ENCODE data around the gene TMEM59L. TPM values are rescaled to one million over a fixed set of nuclear protein-coding genes. Genes with fewer than 3 reads are reported as not detected.
"Not testable (repeated sequence)": the region's sequence is repeated elsewhere in the genome, so short reads cannot be mapped to it uniquely, and the experiment has no call there.

TMEM59L gene
- 8.1 and 9.2 TPM in 2 replicates for polyA plus RNA-seq (2014; cell fraction: cytosol; rRNA removed)
- polyA plus RNA-seq (2014; cell fraction: nucleus; rRNA removed): 35.4 and 50.9 TPM in 2 replicates

GRCh38 chr19:18612772-18613588 is at the start of gene TMEM59L:
Gene TMEM59L, plus strand, starts transcription at chr19:18612870. Its CDS starts 89 bp downstream, at chr19:18612959.
- no peak for DNase-seq (ENCODE audit: low spot score)

- no peak for DNase-seq (ENCODE audit: low spot score)
These were observed 45.7 kb upstream of the TMEM59L start for GRCh38 chr19:18566953-18567352.

- no peak for DNase-seq (ENCODE audit: low spot score)
These were observed 44.3 kb upstream of the TMEM59L start for GRCh38 chr19:18568367-18568766.

- DNase-seq (ENCODE audit: low spot score): peak; percentile 94
These were observed 40.9 kb upstream of the TMEM59L start, which contains the start of gene UBA52 for GRCh38 chr19:18571564-18572344. Gene UBA52, plus strand, starts transcription at chr19:18571857. Its CDS starts 1,444 bp downstream, at chr19:18573301.

GRCh38 chr19:18574691-18575291 is 37.9 kb upstream of the TMEM59L start:
- no peak for DNase-seq (ENCODE audit: low spot score)

- no peak for DNase-seq (ENCODE audit: low spot score)
These were observed 36.3 kb upstream of the TMEM59L start for GRCh38 chr19:18576383-18576782.

- no peak for DNase-seq (ENCODE audit: low spot score)
These were observed 35.2 kb upstream of the TMEM59L start for GRCh38 chr19:18577365-18577914.

GRCh38 chr19:18580311-18580710 is 32.4 kb upstream of the TMEM59L start:
- DNase-seq (ENCODE audit: low spot score): no peak

- no peak for DNase-seq (ENCODE audit: low spot score)
These were observed 26.4 kb upstream of the TMEM59L start for GRCh38 chr19:18586306-18586705.

GRCh38 chr19:18587561-18587960 is 25.1 kb upstream of the TMEM59L start:
- no peak for DNase-seq (ENCODE audit: low spot score)

- no peak for DNase-seq (ENCODE audit: low spot score)
These were observed 24.6 kb upstream of the TMEM59L start for GRCh38 chr19:18587962-18588610.

- DNase-seq (ENCODE audit: low spot score): peak; percentile 86
These were observed 23.9 kb upstream of the TMEM59L start, which contains the start of gene REX1BD for GRCh38 chr19:18588611-18589379. Gene REX1BD, plus strand, starts transcription at chr19:18588798. Its CDS starts 4 bp downstream, at chr19:18588802.

- DNase-seq (ENCODE audit: low spot score): peak; percentile 90
These were observed 23.0 kb upstream of the TMEM59L start for GRCh38 chr19:18589380-18590272.

GRCh38 chr19:18590273-18591272 is 22.1 kb upstream of the TMEM59L start:
- DNase-seq (ENCODE audit: low spot score): peak; percentile 99

GRCh38 chr19:18591735-18592385 is 20.8 kb upstream of the TMEM59L start:
- DNase-seq (ENCODE audit: low spot score): no peak

GRCh38 chr19:18592732-18593131 is 19.9 kb upstream of the TMEM59L start:
- not testable (repeated sequence) for DNase-seq (ENCODE audit: low spot score)

- no peak for DNase-seq (ENCODE audit: low spot score)
These were observed 19.1 kb upstream of the TMEM59L start for GRCh38 chr19:18593367-18594095.

Measured in SK-N-DZ (cell line).